ENCODE measurements around the gene YIF1B.

- TF ChIP-seq CEBPB (IDR thresholded peaks at IDR 0.05) (no peak), NFIC (IDR thresholded peaks at IDR 0.05) (peak; percentile 77), EP300 (IDR thresholded peaks at IDR 0.05; ENCODE audit: borderline replicate concordance) (peak; percentile 51; the same call in 1 of the 2 replicates), TEAD4 (IDR thresholded peaks at IDR 0.05) (no peak)
Measured at GRCh38 chr19:38304866-38305429, 10.8 kb downstream of the YIF1B start.

All from Ishikawa (cell line).